ENCODE measurements around the gene DSCAM.
"Not testable (repeated sequence)": the region's sequence is repeated elsewhere in the genome, so short reads cannot be mapped to it uniquely, and the experiment has no call there.

The DSCAM gene

DNA sequence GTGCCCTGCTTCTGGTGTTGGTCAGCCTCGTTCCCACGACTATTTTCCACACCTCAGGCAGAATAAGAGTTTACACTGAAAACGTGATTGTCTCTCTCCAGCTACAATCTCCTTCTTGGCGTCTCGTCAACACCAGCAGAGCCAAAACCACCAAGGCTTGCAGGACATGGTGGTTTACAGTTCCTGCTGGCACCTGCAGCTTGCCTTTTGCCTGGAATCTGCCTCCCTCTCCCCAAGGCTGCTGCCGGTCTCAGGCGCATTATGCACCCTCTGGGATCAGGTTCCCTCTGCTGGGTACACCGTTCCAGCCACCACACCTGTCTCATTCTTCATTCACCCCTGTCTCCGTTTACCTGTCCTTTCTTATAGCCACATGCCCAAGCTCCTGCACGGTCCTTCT lies 315.9 kb downstream of the DSCAM start:
- no peak for DNase-seq

DNA sequence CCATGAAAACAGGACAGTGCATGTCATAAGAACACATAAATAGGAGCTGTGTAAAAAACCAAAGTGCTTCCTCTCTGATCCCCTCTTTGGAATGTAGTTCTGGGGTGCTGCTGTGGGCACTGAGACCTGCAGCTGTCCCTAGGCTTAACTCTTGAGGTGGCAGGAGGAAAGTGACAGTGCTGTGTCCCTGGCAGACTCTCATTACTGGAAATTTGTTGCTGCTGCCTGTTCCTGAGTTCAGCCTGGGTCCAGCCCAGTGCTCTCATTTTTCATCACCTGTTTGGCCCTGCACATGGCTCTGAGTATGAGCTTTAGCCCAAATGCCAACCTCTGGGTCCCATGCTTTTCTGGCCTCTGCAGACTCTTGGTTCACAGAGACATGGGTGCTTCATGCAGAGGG lies 329.3 kb downstream of the DSCAM start:
- no peak for DNase-seq

DNA sequence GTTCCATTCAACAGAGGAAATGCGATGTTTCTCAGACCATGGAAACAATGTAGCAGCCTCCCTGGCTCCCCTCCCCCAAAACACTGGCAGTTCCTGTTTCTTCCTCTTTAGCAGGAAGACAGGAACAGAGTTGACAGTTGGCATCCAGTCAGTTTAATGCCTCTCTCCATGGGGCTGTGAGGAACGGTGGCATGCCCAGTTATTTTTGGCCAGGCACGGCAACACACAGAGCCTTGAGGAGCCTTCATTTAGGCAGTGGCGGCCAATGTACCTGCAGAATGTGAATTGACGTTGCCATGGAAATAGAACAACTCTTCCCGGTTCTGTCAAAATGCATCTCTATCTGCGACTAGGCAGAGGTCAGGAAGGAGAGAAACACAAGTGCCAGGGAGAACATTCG lies 330.6 kb downstream of the DSCAM start:
- DNase-seq, result no peak

DNA sequence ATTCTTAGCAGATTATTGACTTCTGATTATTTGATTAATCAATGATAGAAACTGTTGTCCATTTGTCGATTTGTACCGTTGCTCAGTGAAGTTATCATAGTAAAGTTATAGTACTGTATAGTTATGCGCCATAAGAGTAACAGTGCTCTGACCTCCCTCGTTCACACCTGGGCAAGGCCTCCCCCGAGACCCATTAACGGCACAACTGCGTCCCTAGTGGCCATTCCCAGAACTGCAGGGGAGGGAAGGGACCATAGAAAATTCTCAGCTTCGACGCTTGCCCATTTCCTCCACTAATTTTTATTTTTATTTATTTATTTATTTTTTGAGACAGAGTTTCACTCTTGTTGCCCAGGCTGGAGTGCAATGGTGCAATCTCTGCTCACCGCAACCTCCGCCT lies 334.4 kb downstream of the DSCAM start:
- no peak for DNase-seq

DNA sequence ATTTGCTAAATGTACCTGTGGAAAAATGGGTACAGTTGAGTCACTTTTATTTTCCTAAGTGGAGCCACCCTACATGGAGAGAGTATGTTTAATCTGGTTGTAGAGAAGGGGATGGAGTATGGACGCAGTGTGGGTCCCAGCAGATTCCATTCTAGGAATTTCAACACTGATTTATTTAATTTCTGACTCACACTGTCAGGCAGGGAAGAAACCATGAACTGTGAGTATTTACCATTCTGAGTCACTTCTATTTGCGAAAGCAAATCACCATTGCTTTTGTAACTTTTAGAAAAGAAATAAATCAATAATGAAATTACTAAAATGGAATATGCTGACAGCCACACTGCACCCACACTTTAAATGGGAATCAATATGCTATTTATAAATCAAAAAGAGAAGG lies 339.0 kb downstream of the DSCAM start:
- no peak for DNase-seq

DNA sequence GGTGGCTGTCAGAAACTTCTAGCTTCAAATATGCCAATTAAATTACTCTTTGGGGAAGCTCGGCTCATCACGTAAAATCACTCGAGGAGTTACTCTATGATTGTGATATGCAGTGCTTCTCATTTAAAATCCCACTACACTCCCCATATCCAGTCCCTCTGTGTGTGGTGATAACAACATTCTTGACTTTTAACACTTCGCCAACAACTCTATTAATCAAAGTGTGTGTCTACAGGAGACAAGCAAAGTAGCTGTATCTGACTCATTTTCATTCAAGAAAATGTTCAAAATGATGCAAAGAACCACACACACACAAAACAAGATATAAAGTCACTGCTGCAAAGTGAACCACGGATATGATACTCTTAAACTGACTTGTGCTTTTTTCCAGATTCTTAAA lies 341.3 kb downstream of the DSCAM start:
- DNase-seq, result no peak

DNA sequence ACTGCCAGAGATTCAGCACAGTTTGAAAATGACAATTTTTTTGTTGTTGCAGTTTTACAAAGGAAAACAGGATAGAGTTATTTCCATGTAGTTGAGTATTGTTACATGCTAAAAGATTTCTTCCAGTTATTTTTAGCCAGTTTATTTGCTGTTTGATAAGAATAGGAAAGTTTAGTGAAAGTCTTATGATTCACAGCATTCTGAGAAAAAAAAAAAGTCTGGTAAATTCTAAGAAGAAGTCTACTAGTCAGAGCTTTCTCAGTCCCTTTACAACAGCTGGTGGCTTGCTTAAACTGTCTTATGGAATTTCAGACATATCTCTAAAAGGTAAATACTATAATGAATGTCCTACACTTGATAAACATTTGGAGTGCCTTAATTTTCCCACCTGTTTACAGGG lies 341.7 kb downstream of the DSCAM start:
- no peak for DNase-seq

DNA sequence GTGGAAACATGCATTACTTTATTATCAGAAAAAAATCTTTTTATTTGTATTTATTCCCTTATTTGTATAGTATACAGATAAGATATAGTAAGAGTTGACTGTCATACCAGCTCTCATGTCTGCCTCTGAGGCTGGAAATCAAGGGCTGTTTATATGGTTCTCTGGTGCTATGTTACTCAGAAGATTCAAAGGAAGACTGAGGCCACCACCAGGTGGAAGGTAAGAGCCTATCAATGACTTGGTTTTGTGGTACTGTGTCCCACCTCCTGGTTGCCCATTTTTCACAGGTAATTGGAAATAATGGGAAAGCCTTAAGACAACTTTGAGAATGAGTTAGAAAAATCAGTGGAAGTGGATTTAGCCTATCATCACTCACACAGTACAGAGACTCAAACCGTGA lies 342.1 kb downstream of the DSCAM start:
- DNase-seq, result no peak

DNA sequence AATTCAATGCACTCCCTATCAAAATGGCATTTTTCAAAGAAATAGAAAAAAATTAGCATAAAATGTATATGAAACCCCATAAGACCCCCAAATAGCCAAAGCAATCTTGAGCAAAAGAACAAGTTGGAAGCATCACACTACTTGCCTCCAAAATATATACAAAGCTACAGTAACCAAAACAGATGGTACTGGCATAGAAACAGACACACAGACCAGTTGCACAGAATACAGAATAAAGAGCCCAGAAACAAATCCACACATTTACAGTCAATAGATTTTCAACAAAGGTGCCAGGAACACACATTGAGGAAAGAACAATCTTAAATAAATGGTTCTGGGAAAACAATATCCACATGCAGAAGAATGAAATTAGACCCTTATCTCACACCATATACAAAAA lies 350.8 kb downstream of the DSCAM start:
- DNase-seq, result no peak

DNA sequence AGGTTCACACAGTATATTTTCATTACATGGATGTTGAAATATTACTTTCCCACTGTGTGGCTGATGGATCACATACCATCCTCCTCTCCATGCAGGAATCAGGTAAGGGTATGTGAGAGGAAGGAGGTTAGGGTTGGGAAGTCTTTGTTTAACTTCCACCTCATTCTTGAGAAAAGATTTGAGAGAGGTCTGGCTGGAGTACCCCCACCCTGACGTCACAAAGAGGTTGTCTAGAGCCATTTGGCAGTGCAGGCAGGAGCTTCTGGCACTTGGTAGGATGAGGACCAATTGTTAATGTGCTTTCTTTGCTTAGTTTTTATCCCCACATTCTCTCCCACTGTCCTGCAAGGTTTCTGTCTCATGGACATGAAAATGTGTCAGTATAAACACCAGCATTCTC lies 356.6 kb downstream of the DSCAM start:
- DNase-seq, result no peak

DNA sequence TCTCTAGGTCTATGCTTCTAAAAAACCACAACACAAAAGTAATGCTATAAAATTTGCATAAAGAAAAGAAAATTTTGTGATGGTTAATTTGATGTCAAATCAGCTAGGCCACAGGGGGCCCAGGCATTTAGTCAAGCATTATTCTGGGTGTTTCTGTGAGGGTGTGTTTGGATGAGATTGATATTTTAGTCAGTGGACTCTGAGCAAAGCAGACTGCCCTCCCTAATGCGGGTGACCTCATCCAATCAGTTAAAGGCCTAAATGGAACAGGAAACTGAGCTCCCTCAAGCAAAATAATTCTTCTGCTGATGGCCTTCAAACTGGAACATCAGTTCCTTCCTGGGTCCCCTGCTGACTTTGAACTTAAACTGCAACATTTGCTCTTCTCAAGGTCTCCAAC lies 358.0 kb downstream of the DSCAM start:
- no peak for DNase-seq

DNA sequence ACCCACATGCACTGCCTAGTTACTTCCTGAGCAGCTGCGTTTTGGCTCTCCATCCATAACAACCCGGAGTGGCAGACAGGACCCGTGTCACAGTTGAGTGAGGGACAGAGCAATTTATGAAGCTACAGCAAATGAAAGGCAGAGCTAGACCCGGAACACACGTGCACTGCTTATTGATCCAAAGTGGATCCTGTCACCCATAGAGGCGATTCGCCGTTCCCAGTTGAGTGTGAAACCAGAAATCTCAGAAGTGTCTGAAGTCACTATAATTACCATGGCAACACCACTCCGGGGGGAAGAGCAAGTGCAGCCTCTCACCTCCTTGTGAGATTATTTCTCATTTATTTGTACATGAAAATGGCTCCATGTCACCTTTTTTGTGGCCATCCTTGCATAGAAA lies 365.2 kb downstream of the DSCAM start:
- DNase-seq, result no peak

DNA sequence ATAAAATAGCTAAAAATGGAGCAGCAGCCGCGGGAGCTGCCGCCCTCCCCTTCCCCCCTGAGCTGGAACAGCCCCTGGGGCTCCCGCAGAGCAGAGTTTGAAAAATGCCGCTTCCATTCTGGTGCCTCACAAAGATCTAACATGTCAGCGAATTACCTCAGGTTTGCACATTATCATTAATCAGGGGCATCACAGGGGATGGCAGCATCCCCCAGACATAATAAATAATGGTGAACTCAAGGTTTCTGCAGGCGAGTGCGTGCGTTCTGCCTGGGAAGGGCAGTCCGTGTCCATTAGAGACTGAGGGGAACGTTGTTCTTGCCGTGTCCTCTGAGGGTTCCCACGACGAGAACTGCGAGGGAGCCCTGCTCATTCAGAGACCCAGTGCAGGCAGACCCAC lies 372.4 kb downstream of the DSCAM start:
- no peak for DNase-seq

DNA sequence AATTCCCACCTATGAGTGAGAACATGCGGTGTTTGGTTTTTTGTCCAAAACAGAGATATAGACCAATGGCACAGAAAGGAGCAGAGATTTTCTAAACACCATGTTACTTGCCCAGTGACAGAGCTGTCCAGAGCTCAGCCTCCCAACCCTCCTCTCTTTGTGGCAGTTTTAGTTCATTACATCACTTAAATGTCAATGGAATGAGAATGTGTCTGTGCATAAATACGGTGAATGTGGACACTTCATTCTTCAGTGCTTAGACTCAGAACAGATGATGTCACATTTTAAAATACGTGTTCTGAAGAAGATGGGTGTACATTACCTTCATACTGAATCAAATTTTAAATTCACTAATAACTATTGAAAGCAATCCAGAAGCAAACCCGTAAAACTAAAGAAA lies 374.9 kb downstream of the DSCAM start:
- no peak for DNase-seq

DNA sequence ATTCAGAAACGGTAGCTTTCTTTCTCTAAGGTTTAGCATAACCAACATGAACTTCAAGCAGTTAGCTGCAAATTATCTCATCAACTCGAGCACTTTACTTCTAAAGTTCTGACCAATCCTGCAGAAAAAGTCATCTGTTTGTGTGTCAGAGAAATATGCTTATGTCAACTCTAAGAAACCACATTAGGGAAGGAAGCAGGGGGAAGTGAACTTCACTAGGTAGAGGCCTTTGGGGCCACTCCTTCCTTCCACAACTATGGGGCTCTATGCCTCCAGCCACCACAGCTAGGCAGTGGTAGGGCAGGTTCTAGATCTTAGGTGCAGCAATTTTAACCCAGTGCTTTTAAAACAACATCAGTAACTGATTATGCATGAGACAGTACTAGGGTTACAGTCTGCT lies 375.9 kb downstream of the DSCAM start:
- no peak for DNase-seq

DNA sequence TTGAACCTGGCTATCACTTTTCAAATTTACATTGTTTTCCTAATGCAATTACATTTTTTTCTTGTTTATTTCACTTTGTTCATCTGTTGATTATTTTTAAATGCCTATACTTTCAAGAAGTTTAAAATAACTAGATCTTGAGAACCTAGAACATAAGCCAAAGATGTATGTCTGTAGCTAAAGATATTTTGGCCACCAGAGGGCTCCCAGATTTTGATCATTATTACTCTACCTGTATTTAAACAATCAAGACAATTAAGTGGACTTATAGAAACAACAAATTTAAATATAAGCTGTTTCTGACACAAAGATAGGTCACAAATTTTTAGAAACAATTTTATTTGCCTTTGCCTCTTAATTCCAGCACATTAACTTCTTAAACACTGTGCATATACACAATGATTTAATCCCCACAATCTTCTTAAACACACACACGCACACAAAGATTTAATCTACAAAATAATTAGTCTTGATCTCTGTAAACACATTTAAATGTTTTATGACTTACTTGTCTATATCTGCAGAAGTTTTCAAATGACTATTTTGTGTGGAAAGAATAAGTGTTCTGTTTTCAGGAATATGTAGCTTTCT lies 380.0 kb downstream of the DSCAM start:
- DNase-seq, result no peak

DNA sequence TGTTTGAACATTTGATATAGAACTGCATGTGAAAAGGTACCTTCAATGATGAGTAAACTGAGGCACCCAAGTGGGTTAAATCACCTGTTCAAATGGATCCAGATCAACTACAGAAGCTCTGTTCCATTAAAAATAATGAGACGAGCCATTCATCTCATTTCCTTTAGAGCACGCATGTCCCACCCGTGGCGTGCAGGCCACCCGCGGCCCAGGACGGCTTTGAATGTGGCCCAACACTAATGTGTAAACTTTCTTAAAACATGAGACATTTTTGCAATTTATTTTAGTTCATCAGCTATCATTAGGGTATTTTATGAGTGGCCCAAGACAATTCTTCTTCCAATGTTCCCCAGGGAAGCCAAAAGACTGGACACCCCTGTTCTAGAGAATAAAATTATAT lies 381.6 kb downstream of the DSCAM start:
- DNase-seq, result no peak

DNA sequence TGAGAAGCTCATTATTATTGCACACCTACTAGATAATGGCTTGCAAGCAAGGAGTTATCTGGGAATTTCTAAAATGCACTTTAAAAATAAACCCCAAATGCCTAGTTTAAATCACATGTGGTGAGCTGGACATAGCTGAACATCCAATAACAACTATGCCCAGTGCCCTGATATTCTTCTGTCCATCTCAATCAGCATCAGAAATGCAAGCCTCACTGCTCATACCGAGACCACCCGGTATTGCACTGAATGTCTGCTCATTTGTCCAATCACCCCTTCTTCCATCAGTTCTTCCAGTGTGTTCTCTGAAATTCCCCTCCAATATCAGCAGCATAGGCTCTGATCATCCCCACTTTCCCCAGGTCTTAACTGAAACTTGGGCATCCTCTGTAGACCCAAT lies 383.8 kb downstream of the DSCAM start:
- DNase-seq, result no peak

DNA sequence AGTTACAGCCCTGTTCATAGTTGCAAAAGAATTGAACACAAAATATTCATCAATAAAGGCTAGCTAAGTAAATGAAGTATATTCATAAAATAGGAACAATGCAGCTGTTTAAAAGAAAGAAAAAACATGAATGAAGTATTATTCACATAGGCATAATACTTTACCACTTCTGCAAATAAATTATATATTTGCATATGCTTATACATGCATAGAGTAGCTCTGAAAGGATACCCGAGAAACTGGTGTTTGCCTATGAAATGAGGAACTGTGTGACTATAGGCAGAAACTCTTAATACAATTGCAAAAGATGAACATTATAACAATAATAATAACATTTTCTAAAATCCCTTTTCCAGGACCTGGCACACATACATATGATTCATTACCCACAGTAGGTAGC lies 385.9 kb downstream of the DSCAM start:
- DNase-seq, result no peak

DNA sequence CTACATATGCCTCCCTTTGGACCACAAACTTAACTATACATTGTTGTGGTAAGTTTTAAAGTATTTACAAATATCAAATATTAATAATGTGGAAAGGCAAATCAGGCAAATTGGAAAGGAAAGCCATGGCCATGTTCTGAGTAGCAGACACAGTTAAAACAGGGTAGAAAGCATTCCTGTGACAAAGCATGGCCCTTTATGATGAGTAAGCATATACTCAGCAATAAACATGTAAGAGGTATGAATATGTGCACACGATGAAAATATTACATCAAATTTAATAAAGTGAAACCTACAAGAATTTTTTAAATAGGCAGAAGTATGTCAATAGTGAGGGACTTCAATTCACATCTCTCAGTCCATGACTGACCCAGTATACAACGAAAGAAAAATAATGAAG lies 389.2 kb downstream of the DSCAM start:
- no peak for DNase-seq

DNA sequence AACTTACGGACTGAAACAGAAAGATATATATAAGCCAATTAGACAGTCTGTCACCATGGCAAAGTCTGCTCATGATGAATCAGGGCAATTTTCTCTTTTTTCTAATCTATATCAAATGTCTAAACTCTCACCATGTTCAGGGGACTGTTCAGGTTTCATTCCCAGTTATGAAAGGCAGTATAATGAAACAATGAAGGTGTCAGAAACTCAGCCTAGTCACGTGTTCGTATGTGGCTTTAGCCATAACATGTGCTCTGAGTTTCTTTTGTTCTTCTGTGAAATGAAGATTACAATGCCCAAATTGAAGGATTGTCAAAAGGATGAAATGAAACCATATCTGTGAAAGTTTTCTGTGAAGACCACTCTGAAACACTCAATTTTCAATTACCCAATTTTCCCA lies 392.9 kb downstream of the DSCAM start:
- DNase-seq, result no peak

DNA sequence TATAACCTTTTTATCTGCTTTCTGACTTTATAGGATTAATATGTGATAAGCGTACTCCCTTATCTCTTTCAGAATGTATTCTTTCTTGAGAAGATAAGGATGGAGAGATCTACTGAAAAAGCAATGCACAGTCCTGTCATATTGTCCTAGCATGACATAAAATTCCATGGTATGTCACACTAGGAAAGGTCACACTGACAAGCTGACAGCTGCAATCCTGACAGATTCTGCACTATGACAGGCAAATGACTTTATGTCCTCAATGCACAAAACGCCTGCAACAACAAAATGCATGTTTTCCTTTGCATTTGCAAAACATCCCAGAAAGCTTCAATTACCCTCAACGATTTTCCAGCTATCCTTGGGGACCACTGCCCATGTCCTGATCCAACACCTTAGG lies 393.8 kb downstream of the DSCAM start:
- DNase-seq, result no peak

DNA sequence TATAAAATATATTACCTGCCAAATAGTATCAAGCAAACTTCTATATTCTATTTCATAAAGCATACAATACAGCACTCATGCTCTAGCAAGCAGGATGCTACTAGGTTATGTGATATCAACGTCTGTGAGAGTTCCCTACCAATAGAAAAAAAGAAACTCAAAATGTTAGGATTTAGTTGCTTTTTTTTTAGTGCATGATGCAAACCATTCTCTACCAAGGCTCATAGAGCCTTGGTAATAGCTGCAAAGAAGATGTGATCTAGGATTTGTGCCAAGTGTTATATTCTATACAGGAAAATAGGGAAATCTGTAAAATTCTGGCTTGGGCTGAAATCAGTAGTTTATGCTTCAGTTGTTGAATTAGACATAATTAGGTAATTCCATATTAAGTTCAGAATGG lies 394.4 kb downstream of the DSCAM start:
- DNase-seq, result no peak

DNA sequence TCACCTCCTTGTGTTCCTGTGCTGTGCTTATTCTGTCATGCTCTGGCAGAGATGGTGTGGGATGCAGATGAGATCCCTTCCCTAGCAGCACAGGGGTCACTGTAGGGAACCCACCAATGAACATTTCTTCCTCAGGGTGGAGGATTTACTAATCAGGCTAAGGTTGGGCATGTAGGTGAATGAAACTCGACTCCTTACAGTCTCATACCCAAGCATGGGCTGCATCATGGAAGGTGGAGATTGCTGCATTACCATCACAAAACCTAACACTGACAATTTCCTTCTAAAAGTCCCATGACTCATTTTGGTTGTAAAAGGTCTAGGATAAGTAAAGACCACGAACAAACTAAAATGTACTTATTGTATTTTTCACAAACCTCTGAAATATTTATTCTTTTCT lies 399.9 kb downstream of the DSCAM start:
- DNase-seq, result no peak

DNA sequence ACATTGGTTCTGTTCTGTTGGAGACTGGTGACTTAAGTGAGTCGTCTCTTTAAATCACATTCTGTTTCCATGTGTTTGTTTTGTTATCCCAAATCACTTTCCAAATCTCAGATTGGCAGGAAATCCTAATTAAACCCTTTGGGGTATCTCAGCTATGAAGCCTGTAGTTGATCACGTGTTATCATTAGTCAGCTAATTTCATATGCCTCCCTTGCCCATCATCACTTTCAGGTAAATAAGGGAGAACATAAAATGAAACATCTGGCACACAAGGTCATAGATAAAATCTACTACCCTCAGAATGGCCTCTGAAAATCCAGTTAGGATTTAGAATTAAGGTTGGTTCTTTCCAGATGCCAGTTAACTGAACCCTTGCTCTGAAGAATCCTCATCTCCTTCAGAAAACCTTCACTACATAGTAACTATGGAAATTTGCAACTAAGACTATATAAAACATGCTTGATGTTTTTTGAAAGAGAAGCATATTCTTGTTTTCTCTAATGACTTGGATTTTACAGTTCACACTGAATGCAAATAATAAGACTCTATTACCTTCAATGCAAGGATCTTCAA lies 401.5 kb downstream of the DSCAM start:
- DNase-seq, result no peak

DNA sequence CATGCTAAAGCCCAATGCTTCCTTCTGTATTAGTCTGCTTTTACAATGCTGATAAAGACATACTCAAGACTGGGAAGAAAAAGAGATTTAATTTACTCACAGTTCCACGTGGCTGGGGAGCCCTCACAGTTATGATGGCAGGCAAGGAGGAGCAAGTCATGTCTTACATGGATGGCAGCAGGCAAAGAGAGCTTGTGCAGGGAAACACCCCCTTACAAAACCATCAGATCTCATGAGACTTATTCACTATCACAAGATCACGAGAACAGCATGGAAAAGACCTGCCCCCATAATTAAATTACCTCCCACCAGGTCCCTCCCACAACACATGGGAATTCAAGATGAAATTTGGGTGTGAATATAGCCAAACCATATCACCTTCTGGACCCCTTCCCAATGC lies 407.4 kb downstream of the DSCAM start:
- DNase-seq, result not testable (repeated sequence)

Data from NK-92 treated with Interleukin-12 subunit alpha and Interleukin-12 subunit beta, amount 100 ng/mL, for 24 hours (cell line).